HUES6 (cell line): ENCODE data around the gene C12orf42.

Experiments used
- H3K27ac ChIP-seq: 2 replicates; pipeline ENCODE4 v1.7.0; 2013; ENCODE audit warnings: low read depth, mild to moderate bottlenecking, low read length, inconsistent platforms
- H3K27me3 ChIP-seq: 2 replicates; pipeline ENCODE4 v1.6.1; 2013; ENCODE audit warnings: low read length; ENCODE audit not compliant: control insufficient read depth, insufficient read depth
- H3K36me3 ChIP-seq: 2 replicates; pipeline ENCODE4 v1.6.1; 2013; ENCODE audit warnings: low read length; ENCODE audit not compliant: control insufficient read depth, insufficient read depth
- H3K4me1 ChIP-seq: 2 replicates; pipeline ENCODE4 v1.6.1; 2013; ENCODE audit warnings: low read length; ENCODE audit not compliant: control insufficient read depth, insufficient read depth
- H3K4me3 ChIP-seq: 2 replicates; pipeline ENCODE4 v1.5.1; 2013; ENCODE audit warnings: low read depth, low read length
- H3K9ac ChIP-seq: one replicate; pipeline ENCODE4 v1.6.1; 2013; ENCODE audit warnings: mild to moderate bottlenecking, low read length
- H3K9me3 ChIP-seq: 2 replicates; pipeline ENCODE4 v1.6.1; 2013; ENCODE audit warnings: low read depth, low read length; ENCODE audit not compliant: control insufficient read depth, insufficient read depth

Gene C12orf42

GRCh38 chr12:103310546-103311270 is 185.1 kb downstream of the C12orf42 start:
- H3K9ac ChIP-seq = no peak overlapping the region
- no peak overlapping the region for H3K4me3 ChIP-seq
- H3K27me3 ChIP-seq = no peaks in the 10 kb centered on the region
- H3K27ac ChIP-seq = no peak overlapping the region
- H3K4me1 ChIP-seq = no peaks in the 10 kb centered on the region
- no peaks in the 10 kb centered on the region for H3K36me3 ChIP-seq
- H3K9me3 ChIP-seq = no peaks in the 10 kb centered on the region

GRCh38 chr12:103308396-103308795 is 187.4 kb downstream of the C12orf42 start:
- H3K36me3 ChIP-seq = no peaks in the 10 kb centered on the region
- H3K27me3 ChIP-seq = no peaks in the 10 kb centered on the region
- H3K9ac ChIP-seq = no peak overlapping the region
- no peak overlapping the region for H3K4me3 ChIP-seq
- no peaks in the 10 kb centered on the region for H3K4me1 ChIP-seq
- H3K9me3 ChIP-seq = no peaks in the 10 kb centered on the region
- H3K27ac ChIP-seq = no peak overlapping the region

DNA sequence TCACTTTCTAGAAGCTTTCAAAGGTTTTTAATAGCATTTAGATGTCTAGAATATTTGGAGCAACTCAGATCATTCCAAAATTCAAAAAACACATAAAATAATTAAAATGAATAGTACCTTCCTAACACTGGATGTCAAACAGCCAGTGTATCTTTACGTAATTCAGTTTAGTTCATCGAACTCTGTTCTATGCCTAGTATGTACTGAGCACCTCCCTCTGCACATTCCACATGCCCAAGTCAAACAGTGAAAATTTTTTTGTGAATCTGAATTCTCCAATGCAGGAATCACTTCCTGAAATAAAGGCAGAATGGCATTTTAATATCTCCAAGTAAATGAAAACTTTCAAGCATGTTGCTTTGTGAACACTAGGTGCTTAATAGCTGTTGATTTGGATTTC is 192.3 kb downstream of the C12orf42 start:
- Histone ChIP-seq H3K9me3 (no peaks in the 10 kb centered on the region), H3K9ac (no peak overlapping the region), H3K4me1 (no peaks in the 10 kb centered on the region; the same call in 1 of the 2 replicates), H3K36me3 (no peaks in the 10 kb centered on the region), H3K27me3 (no peaks in the 10 kb centered on the region), H3K27ac (no peak overlapping the region), H3K4me3 (no peak overlapping the region)

DNA sequence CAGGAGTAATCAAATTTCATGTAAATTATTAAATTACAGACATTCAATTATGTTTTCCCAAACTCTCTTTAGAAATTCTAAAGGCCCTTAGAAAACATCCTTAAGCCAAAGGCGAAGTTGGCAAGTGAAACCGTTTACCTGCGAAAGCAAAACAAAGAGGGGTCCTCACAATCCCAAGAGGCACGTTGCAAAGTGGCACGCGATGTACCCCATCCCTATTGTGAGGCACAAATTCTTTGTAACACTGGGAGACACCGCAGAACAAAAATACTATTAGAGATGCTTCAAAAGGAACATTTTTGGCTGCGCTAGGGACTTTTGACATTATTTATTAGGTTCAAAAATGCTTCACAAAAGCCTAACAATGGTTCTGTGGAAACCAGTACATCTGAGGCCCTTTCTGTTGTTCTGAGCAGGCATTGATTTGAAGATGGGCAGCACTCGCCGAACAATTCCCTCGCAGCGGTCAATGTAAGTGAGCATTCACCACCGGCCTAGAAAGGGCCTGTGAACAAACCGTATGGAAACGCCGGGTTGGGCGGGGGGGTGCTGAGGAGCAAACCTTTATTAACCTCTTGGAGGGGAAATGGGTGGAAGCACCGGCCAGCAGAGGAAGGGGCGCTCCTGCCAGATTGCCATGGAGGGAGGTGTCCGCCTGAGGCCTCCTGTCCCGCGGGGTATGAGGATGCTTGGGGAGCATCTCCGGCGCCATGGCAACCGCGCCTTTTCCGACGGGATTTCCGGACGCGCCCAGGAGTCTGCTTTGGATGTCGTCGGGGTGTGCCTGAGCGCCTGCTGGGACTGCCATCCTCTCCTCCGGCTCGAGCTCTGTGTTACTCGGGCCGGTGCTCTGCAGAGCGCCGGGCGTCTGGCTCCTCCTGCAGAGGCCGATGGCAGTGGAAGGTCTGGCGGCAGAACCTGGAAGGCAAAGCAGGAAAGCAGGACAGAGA is 193.9 kb downstream of the C12orf42 start:
- no peak overlapping the region for H3K27ac ChIP-seq
- peak overlapping the region; percentile 44 for H3K4me3 ChIP-seq
- no peaks in the 10 kb centered on the region for H3K36me3 ChIP-seq
- no peak overlapping the region for H3K9ac ChIP-seq
- H3K27me3 ChIP-seq = no peaks in the 10 kb centered on the region
- H3K4me1 ChIP-seq = no peaks in the 10 kb centered on the region; the same call in 1 of the 2 replicates
- no peaks in the 10 kb centered on the region for H3K9me3 ChIP-seq

DNA sequence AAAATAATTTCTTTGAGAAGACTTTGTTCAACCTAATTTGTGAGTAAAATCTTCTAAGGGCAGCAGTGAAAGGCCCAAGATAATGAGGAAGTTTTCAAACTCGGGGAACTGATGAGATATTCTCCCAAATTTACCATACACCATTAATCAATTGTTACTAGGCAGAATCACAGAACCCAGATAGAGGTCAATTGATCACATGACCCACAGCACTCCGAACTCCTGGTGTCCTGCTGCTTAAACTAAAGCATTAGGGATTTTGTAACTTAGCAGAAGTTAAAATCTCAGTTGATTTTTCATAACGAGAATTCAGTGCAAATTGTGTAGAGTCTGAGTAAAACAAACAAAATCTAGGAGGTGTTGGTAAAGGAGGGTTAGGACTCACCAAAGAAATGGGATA is 207.8 kb downstream of the C12orf42 start:
- H3K9me3 ChIP-seq = peaks cover 7% of the 10 kb centered on the region

GRCh38 chr12:103282124-103282523 is 213.6 kb downstream of the C12orf42 start:
- Histone ChIP-seq H3K27ac (no peak overlapping the region), H3K36me3 (no peaks in the 10 kb centered on the region), H3K4me3 (no peak overlapping the region), H3K9me3 (no peaks in the 10 kb centered on the region), H3K4me1 (no peaks in the 10 kb centered on the region), H3K27me3 (no peaks in the 10 kb centered on the region), H3K9ac (no peak overlapping the region)

More for the DNA sequence above, 207.8 kb downstream of the C12orf42 start:
- H3K4me3 ChIP-seq = no peak overlapping the region
- H3K4me1 ChIP-seq = no peaks in the 10 kb centered on the region
- no peaks in the 10 kb centered on the region for H3K27me3 ChIP-seq
- no peak overlapping the region for H3K9ac ChIP-seq
- no peaks in the 10 kb centered on the region for H3K36me3 ChIP-seq
- H3K27ac ChIP-seq = no peak overlapping the region

- Histone ChIP-seq H3K27me3 (no peaks in the 10 kb centered on the region), H3K4me1 (no peaks in the 10 kb centered on the region), H3K27ac (no peak overlapping the region), H3K9me3 (no peaks in the 10 kb centered on the region), H3K9ac (no peak overlapping the region), H3K36me3 (no peaks in the 10 kb centered on the region), H3K4me3 (no peak overlapping the region)
Measured at GRCh38 chr12:103279444-103279843, 216.3 kb downstream of the C12orf42 start.

DNA sequence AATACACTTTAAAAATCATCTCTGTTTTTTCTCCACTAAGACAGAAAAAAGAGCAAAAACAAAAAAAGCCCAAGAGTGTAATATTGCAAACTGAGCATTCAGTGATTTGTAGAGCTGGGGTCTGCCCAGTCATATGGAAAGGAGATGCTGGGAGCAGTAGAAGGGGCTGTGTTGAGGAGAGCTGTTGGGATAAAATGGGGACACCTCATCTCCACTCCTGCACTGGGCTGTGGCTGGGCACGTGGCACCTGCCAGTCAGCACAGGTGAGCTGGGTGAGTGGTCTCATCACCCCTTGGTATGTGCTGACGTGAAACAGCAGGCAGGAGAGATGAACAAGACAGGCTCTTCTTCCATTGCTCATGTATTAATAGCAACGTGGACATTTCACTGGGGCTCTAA is 217.4 kb downstream of the C12orf42 start:
- Histone ChIP-seq H3K4me3 (no peak overlapping the region), H3K9ac (no peak overlapping the region), H3K27me3 (no peaks in the 10 kb centered on the region), H3K4me1 (no peaks in the 10 kb centered on the region), H3K36me3 (no peaks in the 10 kb centered on the region), H3K27ac (no peak overlapping the region), H3K9me3 (no peaks in the 10 kb centered on the region)

DNA sequence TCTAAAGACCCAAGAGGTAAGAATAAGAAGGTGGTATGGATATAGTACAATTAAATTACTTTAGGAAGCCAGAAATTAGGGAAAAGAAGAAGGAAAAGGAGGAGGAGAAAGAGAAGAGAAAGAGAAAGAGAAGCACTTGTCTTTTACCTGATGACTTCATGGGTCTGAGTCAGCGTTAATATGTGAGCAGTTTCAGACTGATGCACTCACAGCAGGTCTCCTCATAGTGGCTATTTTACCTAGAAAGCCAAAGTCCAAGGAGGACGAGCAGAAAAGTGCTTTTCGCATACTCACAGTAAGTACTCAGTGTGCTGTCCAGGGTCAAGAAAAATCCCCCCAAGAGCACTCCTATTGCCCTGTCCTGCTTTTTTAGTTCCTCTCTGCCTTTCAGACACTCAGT is 222.1 kb downstream of the C12orf42 start:
- Histone ChIP-seq H3K9me3 (no peaks in the 10 kb centered on the region), H3K27ac (no peak overlapping the region), H3K4me1 (no peaks in the 10 kb centered on the region), H3K27me3 (no peaks in the 10 kb centered on the region), H3K9ac (no peak overlapping the region), H3K36me3 (no peaks in the 10 kb centered on the region), H3K4me3 (no peak overlapping the region)

GRCh38 chr12:103272949-103273348 is 222.8 kb downstream of the C12orf42 start:
- H3K4me3 ChIP-seq = no peak overlapping the region
- no peaks in the 10 kb centered on the region for H3K27me3 ChIP-seq
- H3K9ac ChIP-seq = no peak overlapping the region
- no peaks in the 10 kb centered on the region for H3K9me3 ChIP-seq
- H3K36me3 ChIP-seq = no peaks in the 10 kb centered on the region
- H3K27ac ChIP-seq = no peak overlapping the region
- no peaks in the 10 kb centered on the region for H3K4me1 ChIP-seq

DNA sequence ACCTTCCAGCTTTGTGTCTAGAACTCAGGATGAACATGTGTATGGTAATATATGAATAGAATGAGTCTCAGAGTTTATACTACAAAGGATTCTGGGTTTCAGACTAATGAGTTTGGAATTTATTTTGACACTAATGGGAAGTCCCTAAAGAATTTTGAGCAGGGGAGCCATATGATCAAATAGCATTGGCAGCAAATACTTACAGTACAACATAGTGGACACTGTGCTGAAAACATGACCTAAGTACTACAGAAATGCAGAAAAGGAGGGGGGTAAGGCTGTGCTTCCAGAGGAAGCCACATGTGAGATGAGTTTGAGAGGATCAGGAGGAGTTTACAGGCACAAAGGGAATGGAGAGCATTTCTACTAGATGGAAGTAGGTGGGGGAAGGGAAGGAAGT is 225.8 kb downstream of the C12orf42 start:
- no peak overlapping the region for H3K4me3 ChIP-seq
- no peaks in the 10 kb centered on the region for H3K27me3 ChIP-seq
- H3K9me3 ChIP-seq = no peaks in the 10 kb centered on the region
- no peaks in the 10 kb centered on the region for H3K36me3 ChIP-seq
- no peak overlapping the region for H3K27ac ChIP-seq
- no peak overlapping the region for H3K9ac ChIP-seq
- H3K4me1 ChIP-seq = no peaks in the 10 kb centered on the region
